ENCODE measurements around the gene SLC35E3. TPM values are rescaled to one million over a fixed set of nuclear protein-coding genes. Genes with fewer than 3 reads are reported as not detected.
"Not testable (repeated sequence)": the region's sequence is repeated elsewhere in the genome, so short reads cannot be mapped to it uniquely, and the experiment has no call there.

Gene SLC35E3
- total RNA-seq, 2 donors from 2014 or later = 7.0 to 8.3 TPM

- H3K4me1 Mint-ChIP-seq = peaks cover 26% of the 10 kb centered on the region
Observed at GRCh38 chr12:68815232-68815927, 69.4 kb downstream of the SLC35E3 start.

DNA sequence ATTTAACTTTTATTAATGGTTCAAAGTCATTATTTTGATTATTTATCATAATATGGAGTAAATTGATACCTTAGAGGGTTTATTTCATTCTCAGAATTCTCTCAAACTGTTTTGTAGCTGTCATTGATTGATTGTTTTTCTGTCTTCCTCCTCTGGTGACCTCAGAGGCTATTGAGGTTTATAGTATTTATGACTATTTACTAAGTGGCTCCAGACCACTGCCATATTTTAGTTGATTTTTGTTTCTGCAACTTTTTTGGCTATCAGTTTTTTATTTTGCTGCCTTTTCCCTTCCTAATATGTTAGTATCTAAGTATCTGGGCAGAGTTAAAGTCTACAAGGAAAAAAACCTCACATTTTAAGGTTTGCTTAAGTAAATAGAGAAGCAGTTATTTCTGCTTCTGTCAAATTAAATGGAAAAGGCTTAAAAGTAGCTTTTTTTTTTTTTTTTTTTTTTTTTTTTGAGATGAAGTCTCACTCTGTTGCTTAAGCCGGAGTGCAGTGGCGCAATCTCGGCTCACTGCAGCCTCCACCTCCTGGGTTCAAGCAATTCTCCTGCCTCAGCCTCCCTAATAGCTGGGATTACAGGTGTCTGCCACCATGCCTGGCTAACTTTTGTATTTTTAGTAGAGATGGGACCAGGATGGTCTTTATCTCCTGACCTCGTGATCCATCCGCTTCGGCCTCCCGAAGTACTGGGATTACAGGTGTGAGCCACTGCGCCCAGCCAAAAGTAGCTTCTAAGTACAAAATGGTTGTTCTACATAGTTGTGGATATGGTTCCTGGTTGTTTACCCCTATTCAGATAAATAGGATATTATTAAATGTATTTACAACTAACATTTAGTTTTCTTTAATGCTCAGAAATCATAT, 70.2 kb downstream of the SLC35E3 start:
- Mint-ChIP-seq H3K27me3 (no peaks in the 10 kb centered on the region), H3K36me3 (ENCODE audit: low read depth) (peaks cover 4% of the 10 kb centered on the region), H3K4me3 (no peak overlapping the region), H3K4me1 (peaks cover 23% of the 10 kb centered on the region), H3K27ac (peak overlapping the region; percentile 76)
- DNase-seq = no peak
- no peaks in the 10 kb centered on the region for H3K9me3 ChIP-seq (ENCODE audit: control insufficient read depth, low read length, poor library complexity, severe bottlenecking)
- no peak for ATAC-seq

More at GRCh38 chr12:68815232-68815927, 69.4 kb downstream of the SLC35E3 start:
- H3K9me3 ChIP-seq (ENCODE audit: control insufficient read depth, low read length, poor library complexity, severe bottlenecking) = no peaks in the 10 kb centered on the region
- DNase-seq = no peak
- ATAC-seq = no peak
- H3K27me3 Mint-ChIP-seq = no peaks in the 10 kb centered on the region
- peak overlapping the region; percentile 49 for H3K4me3 Mint-ChIP-seq
- peak overlapping the region; percentile 76 for H3K27ac Mint-ChIP-seq
- peaks cover 4% of the 10 kb centered on the region for H3K36me3 Mint-ChIP-seq (ENCODE audit: low read depth)

GRCh38 chr12:68819481-68819880, 73.5 kb downstream of the SLC35E3 start:
- not testable (repeated sequence) for H3K27me3 Mint-ChIP-seq; H3K9me3 ChIP-seq (ENCODE audit: control insufficient read depth, low read length, poor library complexity, severe bottlenecking); ATAC-seq; H3K27ac Mint-ChIP-seq; DNase-seq; H3K36me3 Mint-ChIP-seq (ENCODE audit: low read depth); H3K4me3 Mint-ChIP-seq
- H3K4me1 Mint-ChIP-seq = peaks cover 15% of the 10 kb centered on the region

GRCh38 chr12:68821357-68822188, 75.6 kb downstream of the SLC35E3 start:
- H3K27ac Mint-ChIP-seq = peak overlapping the region; percentile 63
- ATAC-seq (no peak), DNase-seq (no peak)
- H3K4me1 Mint-ChIP-seq = peaks cover 11% of the 10 kb centered on the region
- no peaks in the 10 kb centered on the region for H3K27me3 Mint-ChIP-seq
- peaks cover 8% of the 10 kb centered on the region for H3K36me3 Mint-ChIP-seq (ENCODE audit: low read depth)
- peak overlapping the region; percentile 15 for H3K4me3 Mint-ChIP-seq
- H3K9me3 ChIP-seq (ENCODE audit: control insufficient read depth, low read length, poor library complexity, severe bottlenecking) = no peaks in the 10 kb centered on the region

- no peak for DNase-seq
- peaks cover 11% of the 10 kb centered on the region for H3K4me1 Mint-ChIP-seq
- H3K4me3 Mint-ChIP-seq = no peak overlapping the region
- H3K27ac Mint-ChIP-seq = peak overlapping the region; percentile 78
- H3K9me3 ChIP-seq (ENCODE audit: control insufficient read depth, low read length, poor library complexity, severe bottlenecking) = no peaks in the 10 kb centered on the region
- ATAC-seq = no peak
- H3K36me3 Mint-ChIP-seq (ENCODE audit: low read depth) = peaks cover 8% of the 10 kb centered on the region
- H3K27me3 Mint-ChIP-seq = no peaks in the 10 kb centered on the region
Observed at GRCh38 chr12:68823696-68824095, 77.7 kb downstream of the SLC35E3 start.

DNA sequence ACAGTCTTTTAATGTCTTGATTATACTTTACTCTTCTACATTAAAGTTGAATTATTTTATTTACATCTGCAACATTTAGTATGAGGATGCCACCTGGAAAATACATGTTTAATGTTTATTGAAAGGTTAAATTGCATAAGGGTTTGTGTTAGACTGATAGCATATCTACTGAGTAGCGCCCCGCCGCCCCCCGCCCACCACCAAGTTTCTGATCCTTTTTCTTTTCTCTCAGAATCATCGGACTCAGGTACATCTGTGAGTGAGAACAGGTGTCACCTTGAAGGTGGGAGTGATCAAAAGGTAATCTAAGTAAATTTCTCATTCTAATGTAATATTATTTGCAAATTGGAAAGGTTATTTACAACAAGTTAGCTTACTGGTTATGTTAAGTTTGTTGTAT, 78.2 kb downstream of the SLC35E3 start:
- no peak for ATAC-seq
- Mint-ChIP-seq H3K36me3 (ENCODE audit: low read depth) (peaks cover 8% of the 10 kb centered on the region), H3K27me3 (no peaks in the 10 kb centered on the region), H3K4me3 (no peak overlapping the region), H3K4me1 (peaks cover 11% of the 10 kb centered on the region), H3K27ac (peak overlapping the region; percentile 78)
- DNase-seq = no peak
- H3K9me3 ChIP-seq (ENCODE audit: control insufficient read depth, low read length, poor library complexity, severe bottlenecking) = no peaks in the 10 kb centered on the region

DNA sequence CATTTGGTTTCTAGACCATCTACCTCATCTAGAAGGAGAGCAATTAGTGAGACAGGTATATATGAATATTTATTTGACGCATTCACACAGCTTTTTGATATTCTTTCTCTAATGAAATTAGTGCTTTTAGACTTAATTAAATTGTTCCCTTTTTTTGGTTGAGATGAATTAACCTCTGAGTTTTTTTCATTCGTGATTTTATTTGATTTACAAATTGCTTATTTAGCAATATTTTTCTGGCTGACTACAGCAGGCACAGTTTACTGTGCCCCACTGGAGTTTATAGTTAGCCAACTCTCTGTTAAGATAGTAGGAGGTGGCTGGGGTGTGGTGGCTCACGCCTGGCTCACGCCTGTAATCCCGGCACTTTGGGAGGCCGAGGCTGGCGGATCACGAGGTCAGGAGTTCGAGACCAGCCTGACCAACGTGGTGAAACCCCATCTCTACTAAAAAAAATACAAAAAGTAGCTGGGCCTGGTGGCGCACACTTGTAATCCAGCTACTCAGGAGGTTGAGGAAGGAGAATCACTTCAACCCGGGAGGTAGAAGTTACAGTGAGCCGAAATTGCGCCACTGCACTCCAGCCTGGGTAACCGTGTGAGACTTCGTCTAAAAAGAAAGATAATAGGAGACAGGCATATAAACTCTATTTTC, 78.7 kb downstream of the SLC35E3 start:
- H3K9me3 ChIP-seq (ENCODE audit: control insufficient read depth, low read length, poor library complexity, severe bottlenecking) = no peaks in the 10 kb centered on the region
- DNase-seq (no peak), ATAC-seq (no peak)
- H3K4me1 Mint-ChIP-seq = peaks cover 11% of the 10 kb centered on the region
- H3K27me3 Mint-ChIP-seq = no peaks in the 10 kb centered on the region
- peak overlapping the region; percentile 78 for H3K27ac Mint-ChIP-seq
- peak overlapping the region; percentile 59 for H3K4me3 Mint-ChIP-seq
- H3K36me3 Mint-ChIP-seq (ENCODE audit: low read depth) = peaks cover 8% of the 10 kb centered on the region

DNA sequence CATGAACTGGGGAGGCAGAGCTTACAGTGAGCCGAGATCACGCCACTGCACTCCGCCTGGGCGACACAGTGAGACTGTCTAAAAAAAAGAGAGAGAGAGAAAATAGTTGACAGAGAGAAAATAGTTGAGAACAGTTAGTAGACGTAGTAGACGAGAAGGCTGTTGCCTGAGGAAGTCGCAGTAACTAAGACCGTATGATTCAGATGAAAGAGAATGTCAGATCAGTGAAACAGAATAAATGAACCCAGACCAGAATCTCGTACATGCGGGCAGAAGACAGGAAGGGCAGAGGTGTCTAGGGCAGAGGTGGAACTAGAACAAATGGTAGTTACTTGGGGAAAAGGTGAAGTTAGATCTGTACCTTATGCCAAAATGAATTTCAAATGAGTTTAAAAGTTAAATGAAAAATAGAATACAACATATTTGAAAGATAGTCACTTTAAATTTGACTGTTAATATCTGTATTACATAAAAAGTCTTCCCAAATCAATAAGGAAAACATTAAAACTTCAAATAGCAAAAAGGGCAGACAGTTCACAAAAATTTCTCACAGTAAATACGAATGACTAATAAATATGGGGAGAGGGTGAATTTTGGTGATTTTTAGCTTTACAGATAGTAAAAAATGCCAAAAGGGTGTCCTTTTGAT, 79.7 kb downstream of the SLC35E3 start:
- H3K27ac Mint-ChIP-seq = peak overlapping the region; percentile 78
- no peak overlapping the region for H3K4me3 Mint-ChIP-seq
- DNase-seq (no peak), ATAC-seq (no peak)
- peaks cover 16% of the 10 kb centered on the region for H3K4me1 Mint-ChIP-seq
- H3K36me3 Mint-ChIP-seq (ENCODE audit: low read depth) = peaks cover 8% of the 10 kb centered on the region
- H3K9me3 ChIP-seq (ENCODE audit: control insufficient read depth, low read length, poor library complexity, severe bottlenecking) = no peaks in the 10 kb centered on the region
- no peaks in the 10 kb centered on the region for H3K27me3 Mint-ChIP-seq

GRCh38 chr12:68827895-68828671, 82.1 kb downstream of the SLC35E3 start:
- Mint-ChIP-seq H3K4me1 (peaks cover 14% of the 10 kb centered on the region), H3K27ac (no peak overlapping the region), H3K4me3 (no peak overlapping the region), H3K36me3 (ENCODE audit: low read depth) (peaks cover 10% of the 10 kb centered on the region), H3K27me3 (no peaks in the 10 kb centered on the region)
- no peak for DNase-seq
- no peaks in the 10 kb centered on the region for H3K9me3 ChIP-seq (ENCODE audit: control insufficient read depth, low read length, poor library complexity, severe bottlenecking)
- no peak for ATAC-seq

GRCh38 chr12:68828672-68829068, 82.7 kb downstream of the SLC35E3 start:
- H3K36me3 Mint-ChIP-seq (ENCODE audit: low read depth) = peaks cover 7% of the 10 kb centered on the region
- H3K27ac Mint-ChIP-seq = no peak overlapping the region
- H3K27me3 Mint-ChIP-seq = no peaks in the 10 kb centered on the region
- no peaks in the 10 kb centered on the region for H3K9me3 ChIP-seq (ENCODE audit: control insufficient read depth, low read length, poor library complexity, severe bottlenecking)
- H3K4me1 Mint-ChIP-seq = peaks cover 10% of the 10 kb centered on the region
- H3K4me3 Mint-ChIP-seq = no peak overlapping the region
- DNase-seq (no peak), ATAC-seq (no peak)
